ENCODE results near the gene HAVCR2. TPM values are rescaled to one million over a fixed set of nuclear protein-coding genes. Genes with fewer than 3 reads are reported as not detected.
"Not testable (repeated sequence)": the region's sequence is repeated elsewhere in the genome, so short reads cannot be mapped to it uniquely, and the experiment has no call there.

Gene HAVCR2
- total and polyA plus RNA-seq, 9 of the 15 experiments (the other 6 are each of a cell fraction or from before 2014, with no cell fraction given) = 0.04 to 0.11 (median 0.06) TPM; not detected in 5

GRCh38 chr5:157057459-157058370, 51.1 kb downstream of the HAVCR2 start:
- DNase-seq (ENCODE audit: extremely low read depth in 1 of 4, low spot score in 3 of 4) = no peak
- intact Hi-C loops (cut with micrococcal nuclease) (no loop called here), in situ Hi-C loops (cut with MboI) (no loop called here)
- Histone ChIP-seq H2AFZ (ENCODE audit: low read depth, low read length) (no peak overlapping the region), H4K20me1 (replicated peaks; ENCODE audit: control insufficient read depth, insufficient read depth, low read length) (no peaks in the 10 kb centered on the region), H3K9ac (ENCODE audit: insufficient read depth in 1 of 2, low read depth in 2 of 2, low read length in 2 of 2) (no peak overlapping the region), H3K36me3 (ENCODE audit: control insufficient read depth, insufficient read depth, low read length) (no peaks in the 10 kb centered on the region), H3K27me3 (ENCODE audit: control insufficient read depth in 2 of 2, insufficient read depth in 2 of 2, low read length in 2 of 2) (peaks cover 0 to 2% of the 10 kb centered on the region in 2 experiments; a peak in 1 of 5 replicates), H3K9me1 (ENCODE audit: control insufficient read depth, insufficient read depth, low read length) (no peaks in the 10 kb centered on the region), H3K4me3 (no peak overlapping the region), H3K27ac (ENCODE audit: extremely low read depth, low read depth, low read length) (no peak overlapping the region), H3K9me3 (replicated peaks; ENCODE audit: control insufficient read depth, insufficient read depth, low read depth, low read length) (no peaks in the 10 kb centered on the region), H3K4me1 (replicated peaks in 1 of 2; ENCODE audit: control insufficient read depth in 2 of 2, insufficient read depth in 2 of 2, low read length in 2 of 2) (no peaks in the 10 kb centered on the region), H3K4me2 (ENCODE audit: insufficient read depth, low read length) (no peak overlapping the region), H3K79me2 (ENCODE audit: control insufficient read depth, insufficient read depth, low read length) (no peaks in the 10 kb centered on the region)
- ATAC-seq = no peak
- ChIA-PET POLR2A (no interaction called here), CTCF (ENCODE audit: low intra/inter-chr PET ratio) (no interaction called here)
- TF ChIP-seq ZNF740 (CRISPR knock-in tag; IDR thresholded peaks at IDR 0.05) (no peak), ZNF740 (tag; IDR thresholded peaks at IDR 0.05) (no peak), NEUROD1 (IDR thresholded peaks at IDR 0.05; ENCODE audit: borderline replicate concordance, low read depth, low read length, partially characterized antibody) (no peak), ZMIZ1 (IDR thresholded peaks at IDR 0.05; ENCODE audit: low read depth in 2 of 2, low read length in 2 of 2) (no peak), KDM1A (IDR thresholded peaks at IDR 0.05) (no peak), SMAD4 (CRISPR knock-in tag; conservative IDR thresholded peaks at IDR 0.05) (no peak)
- no TSS peak for BruUV-seq (replicated peaks)
- 12% methylated on average over 8 of the region's 11 CpGs for WGBS (ENCODE audit: insufficient coverage, low coverage, missing lambda C conversion rate)
- no peak for FAIRE-seq

GRCh38 chr5:157056848-157057247, 52.0 kb downstream of the HAVCR2 start:
- in situ Hi-C loops (cut with MboI); H4K20me1 ChIP-seq (replicated peaks; ENCODE audit: control insufficient read depth, insufficient read depth, low read length); H3K9me1 ChIP-seq (ENCODE audit: control insufficient read depth, insufficient read depth, low read length); H3K4me2 ChIP-seq (ENCODE audit: insufficient read depth, low read length); H3K79me2 ChIP-seq (ENCODE audit: control insufficient read depth, insufficient read depth, low read length); H3K27ac ChIP-seq (ENCODE audit: extremely low read depth, low read depth, low read length); H3K4me1 ChIP-seq (replicated peaks in 1 of 2; ENCODE audit: control insufficient read depth in 2 of 2, insufficient read depth in 2 of 2, low read length in 2 of 2); H3K9ac ChIP-seq (ENCODE audit: insufficient read depth in 1 of 2, low read depth in 2 of 2, low read length in 2 of 2); H2AFZ ChIP-seq (ENCODE audit: low read depth, low read length); H3K4me3 ChIP-seq; H3K36me3 ChIP-seq (ENCODE audit: control insufficient read depth, insufficient read depth, low read length); DNase-seq (ENCODE audit: extremely low read depth in 1 of 4, low spot score in 3 of 4); FAIRE-seq; H3K27me3 ChIP-seq (ENCODE audit: control insufficient read depth in 2 of 2, insufficient read depth in 2 of 2, low read length in 2 of 2); H3K9me3 ChIP-seq (replicated peaks; ENCODE audit: control insufficient read depth, insufficient read depth, low read depth, low read length); CTCF ChIA-PET (ENCODE audit: low intra/inter-chr PET ratio); BruUV-seq (replicated peaks); POLR2A ChIA-PET; ATAC-seq; intact Hi-C loops (cut with micrococcal nuclease): not testable (repeated sequence)
- WGBS (ENCODE audit: insufficient coverage, low coverage, missing lambda C conversion rate) = 4% methylated on average over 6 of the region's 6 CpGs

Measured in K562 (cell line).